Stimulated activated effector memory CD8-positive, alpha-beta T cell treated with anti-CD3 and anti-CD28 coated beads, Interleukin-12 subunit alpha, Interleukin-12 subunit beta, amount 100 ng/mL, for 72 hours (primary cell): ENCODE results near the gene HSDL2.

Experiments
- ATAC-seq: fragments of 150-1000 bp; cut with Tn5 transposase; 2 replicates; pipeline ENCODE4 v1.10.0; 2021
- DNase-seq, 2 donors: peaks; one replicate each; pipeline ENCODE4 v3.0.0; 2021 to 2022; ENCODE audit warnings: low spot score in 2 of 2
- H3K27ac Mint-ChIP-seq: one replicate; pipeline ENCODE4 v1.8.0; 2022; ENCODE audit warnings: mild to moderate bottlenecking, mixed read lengths
- H3K36me3 Mint-ChIP-seq: one replicate; pipeline ENCODE4 v1.8.0; 2022; ENCODE audit warnings: mild to moderate bottlenecking, mixed read lengths
- H3K4me1 Mint-ChIP-seq: one replicate; pipeline ENCODE4 v1.8.0; 2022; ENCODE audit warnings: mixed read lengths
- H3K4me3 Mint-ChIP-seq: one replicate; pipeline ENCODE4 v1.8.0; 2022; ENCODE audit warnings: mild to moderate bottlenecking, mixed read lengths
- H3K9me3 Mint-ChIP-seq: one replicate; pipeline ENCODE4 v1.8.0; 2022; ENCODE audit warnings: mixed read lengths

Gene HSDL2

GRCh38 chr9:112439825-112440224 is 59.9 kb downstream of the HSDL2 start:
- H3K27ac Mint-ChIP-seq: no peak overlapping the region
- ATAC-seq (no peak), DNase-seq (no peak)
- no peaks in the 10 kb centered on the region for H3K4me1 Mint-ChIP-seq
- H3K9me3 Mint-ChIP-seq: no peaks in the 10 kb centered on the region
- H3K4me3 Mint-ChIP-seq: no peak overlapping the region
- H3K36me3 Mint-ChIP-seq: peaks cover 17% of the 10 kb centered on the region

- H3K27ac Mint-ChIP-seq: no peak overlapping the region
- no peak for ATAC-seq
- H3K9me3 Mint-ChIP-seq: no peaks in the 10 kb centered on the region
- no peak overlapping the region for H3K4me3 Mint-ChIP-seq
- no peak for DNase-seq
- H3K36me3 Mint-ChIP-seq: peaks cover 17% of the 10 kb centered on the region
- H3K4me1 Mint-ChIP-seq: no peaks in the 10 kb centered on the region
Observed at GRCh38 chr9:112443200-112443599, 63.3 kb downstream of the HSDL2 start.

- H3K4me1 Mint-ChIP-seq: no peaks in the 10 kb centered on the region
- H3K27ac Mint-ChIP-seq: no peak overlapping the region
- DNase-seq (no peak), ATAC-seq (no peak)
- no peaks in the 10 kb centered on the region for H3K9me3 Mint-ChIP-seq
- peaks cover 17% of the 10 kb centered on the region for H3K36me3 Mint-ChIP-seq
- H3K4me3 Mint-ChIP-seq: no peak overlapping the region
Observed at GRCh38 chr9:112443636-112444035, 63.7 kb downstream of the HSDL2 start.

DNA sequence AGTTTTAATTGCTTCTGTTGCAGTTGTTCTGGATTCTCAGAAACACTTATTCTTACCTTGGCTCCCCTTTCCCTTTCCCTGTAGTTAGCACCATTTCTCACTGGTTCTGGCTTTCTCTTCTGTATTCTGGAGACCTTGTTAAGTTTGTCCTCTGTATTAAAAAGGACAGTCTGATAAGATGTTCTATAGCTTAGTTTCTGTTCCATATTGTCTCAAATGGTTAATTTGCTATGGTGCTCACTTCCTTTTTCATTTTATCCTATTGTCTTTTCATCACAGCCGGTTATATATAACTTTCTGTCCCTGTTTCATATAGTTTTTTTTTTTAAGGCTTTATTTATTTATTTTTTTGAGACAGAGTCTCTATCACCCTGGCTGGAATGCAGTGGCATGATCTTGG is 65.3 kb downstream of the HSDL2 start:
- no peak for DNase-seq
- ATAC-seq: no peak
- no peak overlapping the region for H3K4me3 Mint-ChIP-seq
- no peaks in the 10 kb centered on the region for H3K9me3 Mint-ChIP-seq
- peaks cover 22% of the 10 kb centered on the region for H3K36me3 Mint-ChIP-seq
- no peak overlapping the region for H3K27ac Mint-ChIP-seq
- H3K4me1 Mint-ChIP-seq: no peaks in the 10 kb centered on the region

- peaks cover 18% of the 10 kb centered on the region for H3K36me3 Mint-ChIP-seq
Observed at GRCh38 chr9:112446080-112446479, 66.2 kb downstream of the HSDL2 start.

DNA sequence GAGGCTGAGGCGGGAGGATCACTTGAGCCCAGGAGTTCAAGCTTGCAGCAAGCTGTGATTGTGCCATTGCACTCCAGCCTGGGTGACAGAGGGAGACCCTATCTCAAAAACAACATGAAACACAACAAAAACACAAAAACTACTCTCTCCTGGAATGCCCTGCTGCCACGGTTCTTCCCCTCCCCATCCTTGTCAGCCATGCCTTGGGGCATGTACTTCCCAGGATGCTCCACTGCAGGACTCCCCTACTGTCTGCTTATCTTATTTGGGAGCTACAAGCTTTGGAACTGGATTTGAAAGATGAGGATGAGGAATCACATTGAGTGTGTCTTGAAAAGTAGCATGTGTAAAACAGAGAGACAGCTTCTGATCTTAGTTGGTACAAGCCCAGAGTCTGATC is 66.6 kb downstream of the HSDL2 start:
- H3K4me3 Mint-ChIP-seq: no peak overlapping the region
- ATAC-seq (no peak), DNase-seq (no peak)
- no peaks in the 10 kb centered on the region for H3K9me3 Mint-ChIP-seq
- H3K4me1 Mint-ChIP-seq: no peaks in the 10 kb centered on the region
- H3K36me3 Mint-ChIP-seq: peaks cover 14% of the 10 kb centered on the region
- H3K27ac Mint-ChIP-seq: peak overlapping the region; percentile 21

More at GRCh38 chr9:112446080-112446479, 66.2 kb downstream of the HSDL2 start:
- DNase-seq: no peak
- Mint-ChIP-seq H3K27ac (peak overlapping the region; percentile 21), H3K9me3 (no peaks in the 10 kb centered on the region), H3K4me3 (no peak overlapping the region), H3K4me1 (no peaks in the 10 kb centered on the region)
- ATAC-seq: no peak

DNA sequence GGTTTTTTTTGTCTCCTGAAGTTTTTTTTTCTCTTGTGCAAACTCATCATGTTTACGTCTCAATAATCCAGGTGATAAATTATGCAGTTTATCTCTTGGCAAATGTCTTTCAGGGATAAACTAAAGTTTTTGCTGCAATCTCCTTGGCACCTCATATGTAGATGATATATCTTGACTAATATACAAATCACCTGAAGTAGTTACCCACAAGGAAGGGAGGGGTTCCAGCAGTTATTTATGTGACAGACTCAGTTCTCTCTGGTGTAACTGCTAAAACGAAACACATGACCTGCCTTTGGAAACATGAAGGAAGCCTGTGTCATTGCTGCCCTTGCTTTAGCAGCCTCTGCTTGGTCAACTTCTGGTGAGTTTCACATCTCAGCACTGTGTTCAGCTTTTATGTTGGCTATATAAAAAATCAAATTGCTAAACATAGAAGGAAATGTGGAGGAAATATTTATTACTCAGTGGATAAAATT is 67.4 kb downstream of the HSDL2 start:
- Mint-ChIP-seq H3K9me3 (no peaks in the 10 kb centered on the region), H3K4me1 (no peaks in the 10 kb centered on the region), H3K36me3 (peaks cover 6% of the 10 kb centered on the region), H3K4me3 (no peak overlapping the region), H3K27ac (peak overlapping the region; percentile 21)
- ATAC-seq (no peak), DNase-seq (no peak)

DNA sequence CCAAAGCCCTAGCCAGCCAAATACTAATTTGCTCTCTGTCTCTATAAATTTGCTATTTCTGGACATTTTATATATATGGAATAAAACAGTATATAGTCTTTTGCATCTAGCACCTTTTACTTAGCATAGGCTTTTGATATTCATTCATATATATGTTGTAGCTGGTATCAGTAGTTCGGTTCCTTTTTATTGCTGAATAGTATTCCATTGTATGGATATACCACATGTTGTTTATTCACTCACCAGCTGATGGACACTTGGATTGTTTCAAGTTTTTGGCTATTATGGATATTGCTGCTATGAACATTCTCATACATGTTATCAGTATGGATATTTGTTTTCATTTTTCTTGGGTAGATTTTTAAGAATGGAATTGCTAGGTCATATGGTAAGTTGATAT is 82.9 kb downstream of the HSDL2 start:
- Mint-ChIP-seq H3K4me1 (no peaks in the 10 kb centered on the region), H3K9me3 (no peaks in the 10 kb centered on the region), H3K27ac (no peak overlapping the region), H3K36me3 (peaks cover 27% of the 10 kb centered on the region), H3K4me3 (no peak overlapping the region)
- ATAC-seq: no peak
- no peak for DNase-seq

DNA sequence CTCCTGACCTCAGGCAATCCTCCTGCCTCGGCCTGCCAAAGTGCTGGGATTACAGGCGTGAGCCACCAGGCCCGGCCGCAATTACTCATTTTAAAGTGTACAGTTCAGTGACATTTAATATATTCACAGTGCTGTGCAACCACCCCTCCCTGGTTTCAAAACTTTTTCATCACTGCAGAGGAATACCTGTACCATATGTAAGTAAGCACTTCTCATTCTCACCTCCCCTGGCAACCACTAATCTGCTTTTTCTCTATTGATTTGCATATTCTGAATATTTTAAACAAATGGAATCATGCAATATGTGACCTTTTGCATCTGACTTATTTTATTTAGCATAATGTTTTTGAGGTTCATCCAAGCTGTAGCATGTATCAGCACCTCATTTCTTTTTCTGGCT is 85.4 kb downstream of the HSDL2 start:
- Mint-ChIP-seq H3K27ac (no peak overlapping the region), H3K36me3 (peaks cover 18% of the 10 kb centered on the region)
- ATAC-seq: no peak

DNA sequence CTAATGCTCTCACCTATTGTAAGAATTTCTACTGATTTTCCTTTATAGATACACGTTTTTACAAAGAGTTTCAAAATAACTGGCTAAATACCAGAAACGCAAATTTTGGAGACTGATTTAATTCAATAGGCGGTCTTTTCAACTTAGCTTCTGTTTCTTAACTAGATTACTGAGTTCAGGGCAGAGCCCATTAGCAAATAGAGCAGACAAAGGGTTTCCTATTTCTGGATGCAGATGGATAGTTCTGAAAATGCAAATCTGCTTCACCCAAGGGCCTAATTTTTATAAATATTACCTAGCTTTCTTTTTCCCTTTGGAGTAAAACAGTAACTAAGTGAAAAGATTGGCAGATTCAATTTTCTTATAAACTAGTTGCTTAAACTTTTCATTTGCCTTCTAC is 93.1 kb downstream of the HSDL2 start:
- Mint-ChIP-seq H3K4me1 (no peaks in the 10 kb centered on the region), H3K36me3 (peaks cover 1% of the 10 kb centered on the region), H3K27ac (no peak overlapping the region), H3K9me3 (peaks cover under 1% of the 10 kb centered on the region), H3K4me3 (no peak overlapping the region)
- DNase-seq (no peak), ATAC-seq (no peak)

More for the DNA sequence above, 85.4 kb downstream of the HSDL2 start:
- Mint-ChIP-seq H3K4me3 (no peak overlapping the region), H3K4me1 (no peaks in the 10 kb centered on the region), H3K9me3 (no peaks in the 10 kb centered on the region)
- DNase-seq: no peak

- Mint-ChIP-seq H3K9me3 (peaks cover 3% of the 10 kb centered on the region), H3K36me3 (no peaks in the 10 kb centered on the region), H3K27ac (no peak overlapping the region), H3K4me3 (no peak overlapping the region), H3K4me1 (no peaks in the 10 kb centered on the region)
- ATAC-seq: no peak
- no peak for DNase-seq
Observed at GRCh38 chr9:112473986-112474385, 94.1 kb downstream of the HSDL2 start.

DNA sequence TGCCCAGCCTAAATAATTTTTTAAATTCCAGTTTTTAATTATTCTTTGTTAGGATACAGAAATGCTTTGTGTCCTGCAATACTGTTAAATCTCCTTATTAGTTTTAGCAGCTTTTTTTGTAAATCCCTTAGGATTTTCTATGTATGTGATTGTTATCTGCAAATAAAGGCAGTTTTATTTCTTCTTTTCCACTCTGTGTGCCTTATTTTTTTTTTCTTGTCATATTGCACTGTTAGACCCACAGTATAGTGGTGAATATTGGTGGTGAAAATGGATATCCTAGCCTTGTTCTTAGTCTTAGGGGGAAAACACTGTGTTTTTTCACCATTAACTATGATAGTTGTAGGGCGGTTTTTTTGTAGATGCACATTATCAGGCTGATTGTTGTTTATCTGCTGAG is 95.4 kb downstream of the HSDL2 start:
- H3K27ac Mint-ChIP-seq: no peak overlapping the region
- no peaks in the 10 kb centered on the region for H3K36me3 Mint-ChIP-seq
- DNase-seq: no peak
- H3K4me1 Mint-ChIP-seq: no peaks in the 10 kb centered on the region
- no peak for ATAC-seq
- H3K4me3 Mint-ChIP-seq: no peak overlapping the region
- H3K9me3 Mint-ChIP-seq: peaks cover 3% of the 10 kb centered on the region

DNA sequence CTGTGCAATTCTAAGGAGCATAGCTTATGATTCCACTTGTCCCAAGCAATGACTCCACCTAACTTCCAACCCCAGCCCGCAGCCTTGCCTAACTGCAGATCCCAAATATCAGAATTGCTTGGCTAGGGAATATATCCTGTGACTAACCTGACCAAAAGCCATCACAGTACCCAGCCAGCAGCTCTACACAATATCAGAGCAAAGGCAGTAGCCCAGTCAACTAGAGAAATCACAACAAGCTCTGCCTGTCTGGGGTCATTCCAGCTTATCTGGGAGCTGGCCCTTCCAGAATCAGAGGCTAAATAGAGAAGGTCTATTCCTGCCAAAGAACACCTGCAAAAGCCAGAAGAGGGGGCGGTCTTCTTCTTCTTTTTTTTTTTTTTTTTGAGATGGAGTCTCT is 97.4 kb downstream of the HSDL2 start:
- DNase-seq (no peak), ATAC-seq (no peak)
- H3K27ac Mint-ChIP-seq: no peak overlapping the region
- H3K9me3 Mint-ChIP-seq: peaks cover 3% of the 10 kb centered on the region
- H3K4me3 Mint-ChIP-seq: no peak overlapping the region
- H3K4me1 Mint-ChIP-seq: no peaks in the 10 kb centered on the region
- no peaks in the 10 kb centered on the region for H3K36me3 Mint-ChIP-seq

DNA sequence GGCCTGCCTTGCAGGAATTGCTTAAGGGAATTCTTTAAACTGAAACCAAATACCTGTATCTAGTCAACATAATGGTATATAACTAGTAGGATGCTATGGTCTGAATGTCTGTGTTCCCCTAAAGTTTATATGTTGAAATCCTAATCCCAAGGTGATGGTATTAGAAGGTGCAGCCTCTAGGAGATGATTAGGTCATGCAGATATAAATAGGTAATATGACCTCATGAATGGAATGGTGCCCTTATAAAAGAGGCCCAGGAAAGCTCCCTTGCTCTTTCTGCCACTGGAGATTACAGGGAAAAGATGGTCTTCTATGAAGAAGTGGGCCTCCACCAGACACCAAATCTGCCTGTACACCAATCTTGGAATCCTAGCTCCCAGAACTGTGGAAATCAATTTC is 99.3 kb downstream of the HSDL2 start:
- Mint-ChIP-seq H3K4me3 (no peak overlapping the region), H3K4me1 (no peaks in the 10 kb centered on the region), H3K36me3 (no peaks in the 10 kb centered on the region), H3K27ac (no peak overlapping the region), H3K9me3 (peaks cover 3% of the 10 kb centered on the region)
- DNase-seq (no peak), ATAC-seq (no peak)

- Mint-ChIP-seq H3K4me1 (peaks cover 16% of the 10 kb centered on the region), H3K4me3 (no peak overlapping the region), H3K9me3 (no peaks in the 10 kb centered on the region), H3K36me3 (peaks cover 6% of the 10 kb centered on the region), H3K27ac (no peak overlapping the region)
- no peak for ATAC-seq
- no peak for DNase-seq
Observed at GRCh38 chr9:112484607-112485006, 104.7 kb downstream of the HSDL2 start.

GRCh38 chr9:112485574-112485973 is 105.7 kb downstream of the HSDL2 start:
- Mint-ChIP-seq H3K4me1 (peaks cover 16% of the 10 kb centered on the region), H3K4me3 (peak overlapping the region; percentile 96), H3K27ac (peak overlapping the region; percentile 95), H3K36me3 (peaks cover 6% of the 10 kb centered on the region), H3K9me3 (no peaks in the 10 kb centered on the region)
- ATAC-seq (no peak), DNase-seq (no peak)
